HS-27A (cell line): ENCODE results near the gene C18orf32.
"Not testable (repeated sequence)": the region's sequence is repeated elsewhere in the genome, so short reads cannot be mapped to it uniquely, and the experiment has no call there.

Source experiments
- DNase-seq: peaks from one replicate; pipeline ENCODE4 v3.0.0-alpha.2; 2012; ENCODE audit warnings: low read depth, missing footprints

C18orf32 gene

DNA sequence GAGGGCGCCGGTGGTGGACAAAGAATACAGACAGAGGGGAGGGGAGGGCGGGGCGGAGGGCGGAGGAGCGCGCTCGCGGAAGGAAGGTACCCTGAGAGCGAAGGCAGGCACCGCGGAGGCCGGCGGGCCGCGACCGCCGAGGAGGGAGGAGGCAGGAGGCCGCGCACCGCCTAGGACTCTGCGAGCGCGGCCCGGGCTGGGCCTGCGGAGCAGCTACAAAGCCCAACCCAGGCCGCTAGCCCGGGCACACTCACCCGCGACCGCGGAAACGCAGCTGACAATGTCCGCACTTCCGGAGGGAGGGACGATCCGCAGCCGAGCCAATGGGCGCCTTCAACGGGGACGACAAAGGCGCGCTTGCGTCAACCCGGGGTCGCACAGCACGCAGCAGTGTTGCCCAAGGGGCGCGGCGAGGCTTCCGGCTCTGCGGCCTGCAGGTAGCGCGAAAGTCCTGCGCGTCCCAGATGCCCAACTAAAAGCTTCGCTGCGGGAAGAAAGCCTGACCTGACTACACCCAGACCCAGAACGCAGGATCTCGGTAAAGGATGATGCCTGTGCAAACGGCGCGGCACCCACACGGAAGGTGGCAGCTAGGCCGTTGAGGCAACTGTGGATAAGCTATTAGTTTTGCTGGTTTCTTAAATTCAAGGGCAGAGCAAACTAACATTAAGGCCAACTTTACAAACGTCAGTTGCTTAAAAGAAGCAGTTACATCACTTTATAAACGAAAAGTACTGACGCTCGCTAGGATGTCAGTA is at the start of gene C18orf32:
TSS of gene C18orf32 (minus strand) at position 282 of the 758 bp plus-strand sequence. CDS start 3,486 bp downstream, outside the sequence.
- DNase-seq = peak; percentile 72

DNA sequence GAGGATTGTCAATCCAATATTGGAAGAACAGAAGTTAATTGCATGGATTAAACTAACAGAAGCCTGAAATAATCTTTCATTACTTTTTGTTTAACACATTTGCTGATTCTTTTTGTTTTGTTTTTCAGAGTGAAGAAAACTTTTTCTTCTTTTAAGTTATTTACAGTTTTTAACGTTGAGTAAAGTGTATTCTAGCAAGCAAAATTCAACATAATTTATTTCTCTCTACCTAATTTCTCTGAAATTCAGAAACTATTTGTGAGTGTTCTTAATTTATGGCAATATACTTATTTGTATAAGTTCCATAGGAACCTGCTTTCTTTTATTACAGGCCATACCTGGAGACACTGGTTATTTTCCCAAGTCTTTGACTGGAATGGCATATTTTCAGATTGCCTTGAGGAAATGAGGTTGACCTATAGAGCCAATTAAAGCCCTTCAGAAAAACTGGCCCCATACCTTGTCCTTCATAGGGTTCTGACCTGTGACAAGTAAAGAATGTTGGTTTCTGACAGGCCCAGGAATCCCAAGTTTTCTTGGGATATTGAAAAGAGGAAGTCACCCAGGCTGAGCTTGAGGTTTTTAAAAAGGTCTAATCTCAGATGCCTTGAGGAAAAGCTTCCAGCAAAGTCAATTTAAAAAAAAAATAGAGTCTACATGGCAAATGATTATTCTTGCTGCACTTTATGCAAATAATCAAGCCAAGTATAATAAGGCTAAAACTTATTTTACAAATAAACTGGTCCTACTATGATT is 48.0 kb upstream of the C18orf32 start:
- DNase-seq = no peak

DNA sequence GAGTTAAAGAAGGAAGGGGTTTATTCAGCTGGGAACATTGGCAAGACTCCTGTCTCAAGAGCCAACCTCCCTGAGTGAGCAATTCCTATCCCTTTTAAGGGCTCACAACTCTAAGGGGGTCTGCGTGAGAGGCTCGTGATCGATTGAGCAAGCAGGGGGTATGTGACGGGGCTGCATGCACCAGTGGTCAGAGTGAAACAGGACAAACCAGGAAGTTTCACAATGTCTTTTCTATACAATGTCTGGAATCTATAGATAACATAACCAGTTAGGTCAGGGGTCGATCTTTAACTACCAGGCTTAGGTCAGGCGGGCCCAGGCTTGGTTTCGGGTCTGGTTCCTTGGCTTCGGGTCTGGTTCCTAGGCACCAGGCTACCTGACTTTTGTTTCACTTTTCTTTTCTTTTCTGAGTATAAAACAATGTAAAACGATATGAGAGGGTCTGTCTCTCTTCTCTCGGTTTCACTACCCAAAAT is 44.7 kb upstream of the C18orf32 start:
- DNase-seq = no peak

- no peak for DNase-seq
Measured at GRCh38 chr18:49529596-49529995, 42.6 kb upstream of the C18orf32 start.

GRCh38 chr18:49527631-49528327 is 40.7 kb upstream of the C18orf32 start:
- DNase-seq = no peak

DNA sequence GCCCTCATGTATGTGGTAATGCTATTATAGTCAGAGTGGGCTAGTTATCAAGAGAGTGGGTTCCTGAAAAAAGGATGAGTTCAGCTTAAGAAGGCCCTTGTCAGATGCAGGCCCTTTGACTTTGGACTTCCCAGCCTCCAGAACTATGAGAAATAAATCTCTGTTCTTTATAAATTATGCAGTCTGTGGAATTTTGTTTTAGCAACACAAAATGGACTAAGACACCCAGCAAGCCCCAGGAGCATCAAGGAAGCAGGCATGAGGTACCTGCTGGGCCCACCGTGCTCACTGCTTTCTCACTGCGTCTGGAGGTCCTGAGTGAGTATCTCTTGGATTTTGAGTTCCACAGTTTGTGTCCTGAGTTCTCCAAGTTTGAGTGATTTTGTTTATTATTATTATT is 38.9 kb upstream of the C18orf32 start:
- no peak for DNase-seq

GRCh38 chr18:49524951-49525350 is 37.9 kb upstream of the C18orf32 start:
- DNase-seq = no peak

- DNase-seq = no peak
Measured at GRCh38 chr18:49524349-49524748, 37.3 kb upstream of the C18orf32 start.

DNA sequence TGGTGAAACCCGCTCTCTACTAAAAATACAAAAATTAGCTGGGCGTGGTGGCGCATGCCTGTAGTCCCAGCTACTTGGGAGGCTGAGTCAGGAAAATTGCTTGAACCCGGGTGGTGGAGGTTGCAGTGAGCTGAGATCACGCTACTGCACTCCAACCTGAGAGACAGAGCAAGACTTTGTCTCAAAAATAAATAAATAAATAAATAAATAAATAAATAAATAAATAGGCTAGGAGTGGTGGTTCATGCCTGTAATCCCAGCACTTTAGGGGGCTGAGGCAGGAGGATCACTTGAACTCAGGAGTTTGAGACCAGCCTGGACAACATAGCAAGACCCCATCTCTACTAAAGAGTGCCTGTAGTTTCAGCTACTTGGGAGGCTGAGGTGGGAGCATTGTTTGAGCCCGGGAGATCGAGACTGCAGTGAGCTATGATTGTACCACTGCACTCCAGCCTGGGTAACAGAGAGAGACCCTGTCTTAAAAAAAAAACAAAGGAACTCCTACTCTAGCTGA is 36.6 kb upstream of the C18orf32 start:
- DNase-seq = not testable (repeated sequence)

DNA sequence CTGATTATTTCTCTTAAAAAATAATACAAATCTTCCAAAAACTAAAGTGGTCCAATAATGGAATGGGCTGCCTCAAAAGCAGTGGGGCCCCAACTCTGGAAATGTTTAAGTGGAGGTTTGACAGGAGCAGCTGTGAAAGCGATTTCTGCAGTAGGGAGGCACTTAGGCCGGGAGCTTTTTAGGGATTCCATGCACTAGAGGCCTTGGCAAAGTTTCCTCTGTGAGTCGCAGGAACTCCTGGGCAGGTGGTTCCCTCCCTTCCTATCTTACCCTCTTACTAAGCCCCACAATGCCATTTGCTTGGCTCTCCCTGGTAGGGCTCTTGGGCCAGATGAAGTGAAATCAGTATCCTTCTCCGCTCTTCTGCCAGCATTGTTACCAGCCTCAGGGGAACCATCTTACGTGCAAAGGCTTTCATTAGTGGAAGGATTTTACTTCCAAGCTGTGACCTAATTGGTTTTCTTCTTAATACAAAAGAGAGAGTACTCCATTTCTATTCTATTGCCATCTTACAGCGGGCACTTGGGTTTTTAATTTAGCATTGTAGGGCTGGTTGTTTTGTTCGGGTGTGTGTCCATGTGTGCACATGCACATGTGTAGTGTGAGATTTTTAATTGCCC is 34.3 kb upstream of the C18orf32 start:
- no peak for DNase-seq

- no peak for DNase-seq
Measured at GRCh38 chr18:49520661-49521145, 33.7 kb upstream of the C18orf32 start.

- no peak for DNase-seq
Measured at GRCh38 chr18:49519101-49519971, 32.3 kb upstream of the C18orf32 start.

DNA sequence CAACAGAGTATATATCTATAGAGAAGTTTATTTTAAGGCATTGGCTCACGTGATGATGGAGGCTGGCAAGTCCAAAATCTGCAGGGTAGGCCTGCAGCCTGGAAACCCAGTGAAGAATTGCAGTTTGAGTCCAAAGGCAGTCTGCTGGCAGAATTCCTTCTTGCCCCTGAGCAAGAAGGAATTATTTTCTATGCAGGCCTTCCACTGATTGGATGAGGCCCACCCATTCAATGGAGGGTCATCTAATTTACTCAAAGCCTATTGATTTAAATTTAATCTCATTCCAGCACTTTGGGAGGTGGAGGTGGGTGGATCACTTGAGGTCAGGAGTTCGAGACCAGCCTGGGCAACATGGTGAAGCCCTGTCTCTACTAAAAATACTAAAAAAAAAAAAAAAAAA is 30.4 kb upstream of the C18orf32 start:
- no peak for DNase-seq

DNA sequence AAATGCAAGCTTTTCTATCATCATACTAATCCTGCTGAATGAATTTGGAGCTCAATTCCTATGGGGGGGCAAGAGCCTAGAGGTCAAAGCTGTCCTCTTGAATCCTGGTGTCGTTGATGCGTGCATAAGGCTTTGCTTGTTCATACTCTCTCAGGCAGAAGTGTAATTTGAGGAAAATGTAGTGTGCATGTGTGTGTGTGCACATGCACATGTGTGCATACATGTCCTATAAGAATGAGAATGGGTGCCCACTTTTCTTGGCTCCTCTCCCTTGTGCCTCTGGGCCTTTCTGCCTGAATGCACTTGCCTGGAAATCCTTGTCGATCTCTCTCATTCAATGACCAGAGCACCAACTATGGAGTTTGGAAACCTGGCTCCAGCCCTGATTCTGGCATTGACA is 28.5 kb upstream of the C18orf32 start:
- DNase-seq = no peak

DNA sequence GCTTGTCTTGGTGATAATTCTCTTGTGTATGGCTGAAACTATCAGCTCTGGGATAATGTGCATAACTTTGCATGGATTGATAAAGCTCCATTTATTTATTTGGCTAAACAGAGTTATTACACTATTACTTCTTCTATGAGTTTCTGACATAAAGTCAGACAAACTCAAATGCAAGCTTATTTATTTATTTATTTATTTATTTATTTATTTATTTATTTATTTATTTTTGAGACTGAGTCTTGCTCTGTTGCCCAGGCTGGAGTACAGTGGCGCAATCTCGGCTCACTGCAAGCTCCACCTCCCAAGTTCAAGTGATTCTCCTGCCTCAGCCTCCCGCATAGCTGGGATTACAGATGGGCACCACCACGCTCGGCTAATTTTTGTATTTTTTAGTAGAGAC is 28.0 kb upstream of the C18orf32 start:
- DNase-seq = not testable (repeated sequence)

GRCh38 chr18:49514577-49514976 is 27.5 kb upstream of the C18orf32 start:
- DNase-seq = no peak

DNA sequence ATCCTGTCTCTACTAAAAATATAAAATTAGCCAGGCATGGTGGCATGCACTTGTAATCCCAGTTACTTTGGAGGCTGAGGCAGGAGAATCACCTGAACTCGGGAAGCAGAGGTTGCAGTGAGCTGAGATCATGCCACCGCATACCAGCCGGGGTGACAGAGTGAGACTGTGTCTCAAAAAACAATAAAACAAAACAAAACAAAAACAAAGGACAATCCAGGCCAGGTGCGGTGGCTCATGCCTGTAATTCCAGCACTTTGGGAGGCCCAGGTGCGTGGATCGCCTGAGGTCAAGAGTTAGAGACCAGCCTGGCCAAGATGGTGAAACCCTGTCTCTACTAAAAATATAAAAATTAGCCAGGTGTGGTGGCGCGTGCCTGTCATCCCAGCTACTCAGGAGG is 25.8 kb upstream of the C18orf32 start:
- not testable (repeated sequence) for DNase-seq

GRCh38 chr18:49510393-49511115 is 23.5 kb upstream of the C18orf32 start:
- no peak for DNase-seq

DNA sequence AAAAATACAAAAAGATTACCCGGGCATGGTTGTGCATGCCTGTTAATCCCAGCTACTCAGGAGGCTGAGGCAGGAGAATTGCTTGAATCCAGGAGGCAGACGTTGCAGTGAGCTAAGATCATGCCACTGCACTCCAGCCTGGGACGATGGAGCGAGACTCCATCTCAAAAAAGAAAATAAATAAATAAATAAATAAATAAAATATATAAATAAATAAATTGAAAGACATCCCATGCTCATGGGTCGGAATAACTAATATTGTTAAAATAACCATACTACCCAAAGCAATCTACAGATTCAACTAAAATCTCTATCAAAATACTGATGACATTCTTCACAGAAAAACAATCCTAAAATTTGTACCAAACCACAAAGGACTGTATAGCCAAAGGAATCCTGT is 19.4 kb upstream of the C18orf32 start:
- not testable (repeated sequence) for DNase-seq

- no peak for DNase-seq
Measured at GRCh38 chr18:49503931-49504330, 16.9 kb upstream of the C18orf32 start.
